ENCODE data around the gene TMEM52. TPM values are rescaled to one million over a fixed set of nuclear protein-coding genes. Genes with fewer than 3 reads are reported as not detected.

The TMEM52 gene
- 16.1 TPM for total RNA-seq

GRCh38 chr1:1918901-1919303 is at the start of gene TMEM52:
Gene TMEM52 (minus strand): TSS chr1:1919279. CDS start chr1:1919265, 14 bp downstream.

GRCh38 chr1:1914971-1915692 is 3.9 kb downstream of the TMEM52 start, which contains the start of gene CALML6:
Gene CALML6 (plus strand): TSS chr1:1915260. CDS start chr1:1915281, 21 bp downstream.

GRCh38 chr1:1890506-1891348 is 28.4 kb downstream of the TMEM52 start, which contains the start of gene GNB1:
Gene GNB1 (minus strand): TSS chr1:1891087. CDS start chr1:1825453, 65,634 bp downstream.

Other genes starting within 250 kb of the TMEM52 start
- gene SLC35E2B, start 226.5 kb downstream of the TMEM52 start, total RNA-seq, result 56.9 TPM
- 33.8 TPM for gene CDK11A, start 194.9 kb downstream of the TMEM52 start, total RNA-seq
- 47.6 TPM for gene NADK, start 140.8 kb downstream of the TMEM52 start, total RNA-seq
- gene GNB1, start 28.2 kb downstream of the TMEM52 start, total RNA-seq, result 123 TPM
- 33.0 TPM for gene CALML6, start 4.0 kb downstream of the TMEM52 start, total RNA-seq
- 0.23 TPM for gene CFAP74, start 84.5 kb upstream of the TMEM52 start, total RNA-seq
- 3.4 TPM for gene GABRD, start 100.1 kb upstream of the TMEM52 start, total RNA-seq
- 18.8 TPM for gene PRKCZ, start 131.1 kb upstream of the TMEM52 start, total RNA-seq

Data from metanephros (tissue), 1 donor.